SK-N-MC (cell line): ENCODE data around the gene EIF3C.
"Not testable (repeated sequence)": the region's sequence is repeated elsewhere in the genome, so short reads cannot be mapped to it uniquely, and the experiment has no call there.

ENCODE experiments used
- EZH2 ChIP-seq: fragments of 200-600 bp; sonication (generic); IDR thresholded peaks from one replicate; pipeline ENCODE4 v1.6.1; 2017; ENCODE audit warnings: antibody characterized with exemption
- FOXP2 ChIP-seq: optimal IDR thresholded peaks from 2 replicates; pipeline ENCODE3; 2011; ENCODE audit warnings: mild to moderate bottlenecking, moderate library complexity; ENCODE audit not compliant: insufficient read depth; ENCODE audit errors: extremely low read length, control extremely low read depth
- POLR2AphosphoS5 ChIP-seq: IDR thresholded peaks from 2 replicates; pipeline ENCODE4 v1.6.1; 2012; ENCODE audit warnings: mild to moderate bottlenecking, low read depth, low read length, borderline replicate concordance

DNA sequence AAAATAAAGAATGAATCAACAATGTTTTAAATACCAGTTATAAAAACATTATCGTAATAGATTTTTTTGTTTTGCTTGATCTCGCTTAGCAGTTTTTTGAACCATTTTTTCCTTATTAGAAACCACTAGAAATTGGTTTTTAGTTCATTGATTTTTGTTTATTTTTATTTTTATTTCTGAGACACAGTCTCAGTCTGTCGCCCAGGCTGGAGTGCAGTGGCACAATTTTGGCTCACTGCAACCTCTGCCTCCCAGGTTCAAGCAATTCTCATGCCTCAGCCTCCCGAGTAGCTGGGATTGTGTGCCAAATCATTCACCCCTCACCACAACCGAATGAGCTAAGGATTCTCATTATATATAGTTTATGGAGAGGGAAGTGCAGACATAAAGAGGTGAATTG lies 40.2 kb downstream of the EIF3C start, which contains the start of gene NPIPB9:
- not testable (repeated sequence) for TF ChIP-seq POLR2AphosphoS5, EZH2, FOXP2
